WTC11 (cell line): Measurements from ENCODE around the gene HIP1R.

ENCODE experiments used
- CTCF ChIP-seq: fragments of 200-600 bp; IDR thresholded peaks from 2 replicates; pipeline ENCODE4 v1.8.0; 2022; ENCODE audit warnings: antibody characterized with exemption
- GRHL2 ChIP-seq: fragments of 250-450 bp; sonication (Bioruptor Pico); IDR thresholded peaks from 2 replicates; pipeline ENCODE4 v1.8.0; 2022; ENCODE audit warnings: mild to moderate bottlenecking, moderate library complexity; ENCODE audit not compliant: insufficient replicate concordance, severe bottlenecking
- SMAD3 ChIP-seq: sonication (generic); formaldehyde crosslinking; IDR thresholded peaks from 2 replicates; pipeline ENCODE4 v1.8.0; 2022; ENCODE audit warnings: missing genetic modification reagents, mild to moderate bottlenecking, borderline replicate concordance
- ZNF121 ChIP-seq: sonication (generic); formaldehyde crosslinking; IDR thresholded peaks from 2 replicates; pipeline ENCODE4 v1.8.0; 2023; ENCODE audit warnings: missing genetic modification reagents
- ZSCAN18 ChIP-seq: fragments of 250-450 bp; sonication (Bioruptor Pico); IDR thresholded peaks from 2 replicates; pipeline ENCODE4 v2.1.2; 2022; ENCODE audit warnings: mild to moderate bottlenecking, moderate library complexity

GRCh38 chr12:122834104-122834920, 945 bp upstream of the HIP1R start:
- no peak for TF ChIP-seq GRHL2 (CRISPR knock-in tag)
- no peak for TF ChIP-seq ZNF121 (CRISPR knock-in tag)
- no peak for TF ChIP-seq CTCF
- TF ChIP-seq SMAD3: no peak
- no peak for TF ChIP-seq ZSCAN18 (CRISPR knock-in tag)
